Neural cell (in vitro differentiated cells): Measurements from ENCODE around the gene CXCR1. TPM values are rescaled to one million over a fixed set of nuclear protein-coding genes. Genes with fewer than 3 reads are reported as not detected.

Source experiments
- H2AFZ ChIP-seq: fragments of 200-600, 300-800 bp; sonication (generic), shearing (Covaris generic); 2 replicates; pipeline ENCODE4 v1.6.0; 2014; ENCODE audit warnings: low read depth, mild to moderate bottlenecking, antibody characterized with exemption, low read length, moderate library complexity
- H3F3A ChIP-seq: fragments of 200-600 bp; shearing (Covaris generic); 2 replicates; pipeline ENCODE4 v1.6.1; 2016; ENCODE audit warnings: mild to moderate bottlenecking, moderate library complexity, mixed read lengths, antibody characterized with exemption, low read length; ENCODE audit not compliant: insufficient read depth, poor library complexity, severe bottlenecking
- H3K27ac ChIP-seq: fragments of 200-600, 300-800 bp; sonication (generic), shearing (Covaris generic); 2 replicates; pipeline ENCODE4 v1.5.1; 2014; ENCODE audit warnings: mild to moderate bottlenecking, low read length, moderate library complexity
- H3K27me3 ChIP-seq: fragments of 300-800, 200-600 bp; sonication (generic), shearing (Covaris generic); 2 replicates; pipeline ENCODE4 v1.6.0; 2014; ENCODE audit warnings: mild to moderate bottlenecking, low read depth, low read length, moderate library complexity; ENCODE audit not compliant: insufficient read depth
- H3K36me3 ChIP-seq: fragments of 300-800, 200-600 bp; sonication (generic), shearing (Covaris generic); 2 replicates; pipeline ENCODE4 v1.5.1; 2014; ENCODE audit warnings: mild to moderate bottlenecking, antibody characterized with exemption, low read length, moderate library complexity; ENCODE audit not compliant: insufficient read depth
- H3K4me2 ChIP-seq: fragments of 300-800, 200-600 bp; sonication (generic), shearing (Covaris generic); 2 replicates; pipeline ENCODE4 v1.6.0; 2014; ENCODE audit warnings: mild to moderate bottlenecking, low read length
- H3K4me3 ChIP-seq: fragments of 300-800, 200-600 bp; sonication (generic), shearing (Covaris generic); 2 replicates; pipeline ENCODE4 v1.5.1; 2014; ENCODE audit warnings: mild to moderate bottlenecking, low read length, moderate library complexity
- H3K79me2 ChIP-seq: fragments of 200-600 bp; shearing (Covaris generic); replicated peaks from 2 replicates; pipeline ENCODE4 v1.6.0; 2014; ENCODE audit warnings: mild to moderate bottlenecking, low read length, moderate library complexity; ENCODE audit not compliant: insufficient read depth
- H3K9ac ChIP-seq: fragments of 300-800, 200-600 bp; sonication (generic), shearing (Covaris generic); 2 replicates; pipeline ENCODE4 v1.6.1; 2016; ENCODE audit warnings: mild to moderate bottlenecking, low read length, mixed read lengths
- H3K9me2 ChIP-seq: fragments of 200-600 bp; shearing (Covaris generic); 2 replicates; pipeline ENCODE4 v1.6.1; 2016; ENCODE audit warnings: mild to moderate bottlenecking, low read length, mixed read lengths; ENCODE audit not compliant: insufficient read depth
- H3K9me3 ChIP-seq: fragments of 200-600, 300-800 bp; sonication (generic), shearing (Covaris generic); 2 replicates; pipeline ENCODE4 v1.6.1; 2016; ENCODE audit warnings: mild to moderate bottlenecking, mixed run types, low read length, moderate library complexity, mixed read lengths
- H4K20me1 ChIP-seq: fragments of 200-600 bp; shearing (Covaris generic); 2 replicates; pipeline ENCODE4 v1.6.1; 2016; ENCODE audit warnings: mild to moderate bottlenecking, mixed run types; ENCODE audit not compliant: insufficient read depth
- CTCF ChIP-seq: fragments of 450-650 bp; IDR thresholded peaks from 2 replicates; pipeline ENCODE4 v1.5.1; 2014; ENCODE audit warnings: antibody characterized with exemption, mild to moderate bottlenecking, moderate library complexity; ENCODE audit not compliant: poor library complexity, severe bottlenecking
- EP300 ChIP-seq: fragments of 450-650 bp; conservative IDR thresholded peaks from 2 replicates; pipeline ENCODE4 v1.6.1; 2014; ENCODE audit warnings: antibody characterized with exemption, mild to moderate bottlenecking, moderate library complexity; ENCODE audit not compliant: poor library complexity, severe bottlenecking
- EZH2 ChIP-seq: fragments of 200-600, 300-800 bp; shearing (Covaris generic), sonication (generic); IDR thresholded peaks from 2 replicates; pipeline ENCODE4 v1.6.1; 2014; ENCODE audit warnings: antibody characterized with exemption, low read length, borderline replicate concordance, mild to moderate bottlenecking; ENCODE audit not compliant: insufficient read depth, poor library complexity, severe bottlenecking
- MXI1 ChIP-seq: fragments of 450-650 bp; conservative IDR thresholded peaks from 2 replicates; pipeline ENCODE4 v1.6.1; 2014; ENCODE audit warnings: antibody characterized with exemption, mild to moderate bottlenecking; ENCODE audit not compliant: poor library complexity, severe bottlenecking
- POLR2AphosphoS5 ChIP-seq: IDR thresholded peaks from 2 replicates; pipeline ENCODE4 v1.6.1; 2012
- RAD21 ChIP-seq: fragments of 450-650 bp; conservative IDR thresholded peaks from 2 replicates; pipeline ENCODE4 v1.6.1; 2014; ENCODE audit warnings: antibody characterized with exemption, mild to moderate bottlenecking, moderate library complexity
- REST ChIP-seq: IDR thresholded peaks from 2 replicates; pipeline ENCODE4 v1.6.1; 2012; ENCODE audit warnings: borderline replicate concordance
- SMC3 ChIP-seq: fragments of 450-650 bp; conservative IDR thresholded peaks from 2 replicates; pipeline ENCODE4 v1.6.1; 2014; ENCODE audit warnings: antibody characterized with exemption, mild to moderate bottlenecking, moderate library complexity; ENCODE audit not compliant: poor library complexity
- TAF1 ChIP-seq: IDR thresholded peaks from 2 replicates; pipeline ENCODE4 v1.6.1; 2012; ENCODE audit warnings: low read depth
- polyA plus RNA-seq: library from polyadenylated mRNA; depleted of rRNA; stranded (reverse); fragments of >200 nt; gene quantifications from 2 replicates; pipeline ENCODE4 v1.2.3, GENCODE V29; 2014

The CXCR1 gene
- polyA plus RNA-seq, 1 donor from 2014 or later, result not detected

- Histone ChIP-seq H3K9me2 (no peaks in the 10 kb centered on the region), H2AFZ (no peak overlapping the region), H3F3A (no peaks in the 10 kb centered on the region), H3K9me3 (no peaks in the 10 kb centered on the region), H4K20me1 (no peaks in the 10 kb centered on the region), H3K79me2 (no peaks in the 10 kb centered on the region), H3K36me3 (no peaks in the 10 kb centered on the region), H3K27me3 (no peaks in the 10 kb centered on the region), H3K9ac (no peak overlapping the region), H3K4me2 (no peak overlapping the region), H3K4me3 (no peak overlapping the region), H3K27ac (no peak overlapping the region)
- no peak for TF ChIP-seq EP300
- TF ChIP-seq REST, result no peak
- no peak for TF ChIP-seq POLR2AphosphoS5
Measured at GRCh38 chr2:218146056-218146455, 20.7 kb downstream of the CXCR1 start.

GRCh38 chr2:218145124-218145523 lies 21.6 kb downstream of the CXCR1 start:
- Histone ChIP-seq H3K36me3 (no peaks in the 10 kb centered on the region), H3K27me3 (no peaks in the 10 kb centered on the region), H3F3A (no peaks in the 10 kb centered on the region), H3K4me2 (no peak overlapping the region), H3K79me2 (no peaks in the 10 kb centered on the region), H3K9me3 (no peaks in the 10 kb centered on the region), H3K9ac (no peak overlapping the region), H3K4me3 (no peak overlapping the region), H3K27ac (no peak overlapping the region), H2AFZ (no peak overlapping the region), H3K9me2 (no peaks in the 10 kb centered on the region), H4K20me1 (no peaks in the 10 kb centered on the region)
- TF ChIP-seq TAF1 (no peak), CTCF (no peak), EP300 (no peak), POLR2AphosphoS5 (no peak), EZH2 (no peak), MXI1 (no peak), SMC3 (no peak), REST (no peak), RAD21 (no peak)
